Endothelial cell of umbilical vein (primary cell): ENCODE data around the gene GABRA4.

Experiments used
- CTCF ChIP-seq, 2 donors: IDR thresholded peaks; 1 replicate in 1 of 2; 2 replicates in 1 of 2; pipeline ENCODE4 v1.5.1; 2011; ENCODE audit warnings: low read length in 2 of 2, mild to moderate bottlenecking in 2 of 2, moderate library complexity in 2 of 2, control low read depth in 1 of 2, inconsistent platforms in 1 of 2, low read depth in 1 of 2; ENCODE audit not compliant: insufficient read depth in 1 of 2; ENCODE audit errors: extremely low read depth in 1 of 2
- GATA2 ChIP-seq: IDR thresholded peaks from 2 replicates; pipeline ENCODE4 v1.7.0; 2011; ENCODE audit warnings: low read depth, mild to moderate bottlenecking, moderate library complexity, mixed read lengths, low read length; ENCODE audit not compliant: insufficient read length, insufficient read depth
- POLR2A ChIP-seq: IDR thresholded peaks from 2 replicates; pipeline ENCODE4 v1.6.1; 2012; ENCODE audit warnings: low read depth, mild to moderate bottlenecking, control low read depth, low read length
- POLR2AphosphoS5 ChIP-seq: IDR thresholded peaks from 2 replicates; pipeline ENCODE4 v1.6.1; 2012; ENCODE audit warnings: low read depth, mild to moderate bottlenecking, control low read depth, low read length, moderate library complexity; ENCODE audit not compliant: insufficient read depth

GRCh38 chr4:46933686-46934085, 59.7 kb downstream of the GABRA4 start:
- TF ChIP-seq CTCF (IDR thresholded peaks at IDR 0.05; ENCODE audit: extremely low read depth in 1 of 2, insufficient read depth in 1 of 2, low read depth in 1 of 2, low read length in 2 of 2) (no peak), POLR2AphosphoS5 (no peak), POLR2A (no peak), GATA2 (no peak)
